CD4-positive, alpha-beta T cell treated with Interleukin-17A for 4 hours (primary cell): ENCODE measurements around the gene RDH5.

Experiments used
- DNase-seq: peaks from one replicate; pipeline ENCODE4 v3.0.0-alpha.2; 2020; ENCODE audit warnings: mixed read lengths

Gene RDH5

GRCh38 chr12:55728939-55729818 lies 9.0 kb downstream of the RDH5 start, which contains the start of gene CD63:
TSS of gene CD63 (minus strand) at chr12:55729009. CDS start at chr12:55728341, 668 bp downstream.
- peak; percentile 73 for DNase-seq

- peak; percentile 55 for DNase-seq
Measured at GRCh38 chr12:55729819-55730818, 9.9 kb downstream of the RDH5 start.

GRCh38 chr12:55732288-55732687 lies 12.1 kb downstream of the RDH5 start:
- no peak for DNase-seq

GRCh38 chr12:55733021-55733555 lies 12.9 kb downstream of the RDH5 start:
- no peak for DNase-seq

GRCh38 chr12:55733858-55734257 lies 13.7 kb downstream of the RDH5 start:
- no peak for DNase-seq

- no peak for DNase-seq
Measured at GRCh38 chr12:55734595-55734994, 14.4 kb downstream of the RDH5 start.

- DNase-seq, result no peak
Measured at GRCh38 chr12:55736076-55736475, 15.9 kb downstream of the RDH5 start.

GRCh38 chr12:55736780-55737580 lies 16.8 kb downstream of the RDH5 start:
- peak; percentile 76 for DNase-seq

- DNase-seq, result no peak
Measured at GRCh38 chr12:55737581-55738122, 17.5 kb downstream of the RDH5 start.

- DNase-seq, result peak; percentile 91
Measured at GRCh38 chr12:55738123-55739024, 18.2 kb downstream of the RDH5 start.

- DNase-seq, result no peak
Measured at GRCh38 chr12:55739025-55739378, 18.8 kb downstream of the RDH5 start.

- DNase-seq, result no peak
Measured at GRCh38 chr12:55741931-55742680, 21.9 kb downstream of the RDH5 start.

GRCh38 chr12:55742719-55743405 lies 22.7 kb downstream of the RDH5 start, which contains the start of gene GDF11:
TSS of gene GDF11 (plus strand) at chr12:55743122. CDS start at chr12:55743317, 195 bp downstream.
- peak; percentile 84 for DNase-seq

GRCh38 chr12:55743406-55744339 lies 23.5 kb downstream of the RDH5 start:
- DNase-seq, result peak; percentile 67

- no peak for DNase-seq
Measured at GRCh38 chr12:55744340-55745030, 24.3 kb downstream of the RDH5 start.

GRCh38 chr12:55745361-55746173 lies 25.4 kb downstream of the RDH5 start:
- DNase-seq, result no peak
